ENCODE measurements around the gene JPH3.
A peak's percentile ranks its signal among the peaks of the same experiment; 100 is the strongest.
"Not testable (repeated sequence)": the region's sequence is repeated elsewhere in the genome, so short reads cannot be mapped to it uniquely, and the experiment has no call there.

JPH3 gene

DNA sequence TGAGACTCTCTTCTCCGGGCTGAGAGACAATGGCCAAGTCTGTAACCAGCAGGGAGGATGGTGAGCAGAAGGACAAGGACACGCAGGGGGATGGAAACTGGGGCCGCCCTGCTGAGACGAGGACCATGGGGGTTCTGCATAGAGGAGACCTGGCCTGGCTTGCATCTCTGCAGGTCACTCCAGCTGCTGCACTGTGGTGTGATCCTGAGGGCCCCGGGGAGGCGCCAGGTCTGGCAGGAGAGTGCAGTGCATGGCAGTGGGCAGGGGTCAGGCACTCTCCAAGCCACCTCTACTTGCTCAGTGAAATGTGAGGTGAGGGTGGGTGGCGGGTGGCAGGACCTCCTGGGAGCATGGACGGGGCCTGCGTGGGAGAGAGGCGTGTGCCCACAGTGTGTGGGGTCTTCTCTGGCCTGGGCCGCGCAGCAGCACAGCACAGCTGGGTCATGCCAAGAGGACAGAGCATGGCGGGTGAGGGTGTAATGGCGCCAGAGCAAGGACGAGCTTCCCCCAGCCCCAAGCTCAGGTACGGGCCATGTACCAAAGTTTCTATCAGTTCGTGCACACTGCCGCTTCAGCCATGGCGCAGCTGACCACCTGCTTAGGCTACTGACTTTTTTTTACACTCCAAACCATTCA is 120.4 kb downstream of the JPH3 start:
- DNase-seq = no peak

DNA sequence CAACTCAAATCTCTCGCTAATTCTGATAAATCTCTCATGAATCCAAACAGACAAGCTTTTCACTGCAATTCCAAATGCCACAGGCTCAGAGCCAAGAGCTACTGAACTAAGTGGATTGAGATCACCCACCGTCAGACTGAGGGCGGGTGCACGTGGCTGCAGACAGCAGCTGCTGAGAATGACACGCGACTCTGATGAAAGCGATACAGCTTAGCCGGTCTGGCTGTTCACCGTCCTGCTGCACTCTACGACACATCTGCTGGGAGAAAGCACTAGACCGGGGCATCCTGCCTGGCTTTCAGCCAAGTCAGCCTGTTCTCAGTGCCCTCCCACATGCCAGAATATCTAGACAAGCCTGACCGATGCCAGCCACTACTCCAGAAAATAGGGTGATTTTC is 120.9 kb downstream of the JPH3 start:
- DNase-seq = peak; percentile 96

DNA sequence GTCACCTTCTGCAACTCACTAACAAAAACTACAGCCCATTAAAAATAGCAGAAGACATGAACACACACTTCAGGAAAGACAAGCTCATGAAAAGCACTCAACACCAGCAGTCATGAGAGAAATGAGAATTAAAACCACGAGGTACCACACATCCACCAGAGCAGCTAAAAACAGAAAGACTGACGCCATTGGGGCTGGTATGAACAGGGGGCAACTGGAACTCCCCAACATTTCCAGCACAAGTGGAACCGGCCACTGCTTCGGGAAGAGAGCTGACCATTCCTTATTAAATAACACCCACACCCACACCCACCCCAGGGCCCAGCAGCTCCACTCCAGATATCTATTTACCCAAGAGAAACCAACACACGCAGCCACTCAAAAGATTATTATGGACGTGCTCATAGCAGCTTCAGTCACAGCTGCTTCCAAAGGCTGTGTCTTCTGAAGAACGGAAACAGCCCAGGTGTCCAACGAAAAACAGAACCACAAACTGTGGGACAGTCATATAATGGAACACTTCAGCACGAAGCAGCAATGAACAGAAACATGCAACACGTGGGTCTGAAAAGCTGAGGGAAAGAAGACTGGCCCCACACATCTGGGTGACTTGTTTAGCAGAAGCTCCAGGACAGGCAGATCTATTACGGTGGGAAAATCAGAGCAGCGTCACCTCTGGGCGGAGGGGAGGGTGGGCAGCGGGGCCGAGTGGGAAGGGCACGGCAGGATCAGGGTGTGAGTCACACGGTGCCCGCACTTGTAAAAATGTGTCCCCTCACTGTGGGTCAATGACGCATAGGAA is 122.4 kb downstream of the JPH3 start:
- DNase-seq = peak; percentile 77

DNA sequence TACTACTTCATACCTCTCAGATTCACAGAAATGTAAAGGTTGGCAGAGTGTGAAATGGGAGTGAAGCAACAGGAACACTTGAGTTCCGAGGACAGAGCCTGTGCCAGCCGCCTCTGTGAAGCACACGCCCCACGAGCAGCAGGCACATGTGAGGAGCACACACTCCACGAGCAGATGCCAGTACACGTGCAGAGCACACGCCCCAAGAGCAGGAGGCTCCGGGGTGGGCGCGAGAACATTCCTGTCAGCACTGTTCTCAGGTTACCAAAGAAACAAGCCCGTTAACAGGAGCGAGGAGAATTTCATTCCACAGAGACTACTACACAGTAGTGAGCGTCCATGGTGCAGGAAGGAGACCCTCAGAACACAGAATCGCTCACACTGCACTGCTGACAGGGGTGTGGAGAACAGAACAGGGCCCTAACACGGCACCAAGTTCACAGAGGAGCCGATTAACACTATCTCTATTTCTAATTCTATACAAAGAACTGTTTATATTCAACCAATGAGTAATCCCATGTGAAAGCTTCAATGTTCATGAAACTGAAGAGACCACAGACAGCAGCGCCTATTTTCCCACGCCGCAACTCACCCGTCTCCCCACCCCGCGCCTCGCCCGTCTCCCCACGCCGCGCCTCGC is 123.4 kb downstream of the JPH3 start:
- peak; percentile 49 for DNase-seq

DNA sequence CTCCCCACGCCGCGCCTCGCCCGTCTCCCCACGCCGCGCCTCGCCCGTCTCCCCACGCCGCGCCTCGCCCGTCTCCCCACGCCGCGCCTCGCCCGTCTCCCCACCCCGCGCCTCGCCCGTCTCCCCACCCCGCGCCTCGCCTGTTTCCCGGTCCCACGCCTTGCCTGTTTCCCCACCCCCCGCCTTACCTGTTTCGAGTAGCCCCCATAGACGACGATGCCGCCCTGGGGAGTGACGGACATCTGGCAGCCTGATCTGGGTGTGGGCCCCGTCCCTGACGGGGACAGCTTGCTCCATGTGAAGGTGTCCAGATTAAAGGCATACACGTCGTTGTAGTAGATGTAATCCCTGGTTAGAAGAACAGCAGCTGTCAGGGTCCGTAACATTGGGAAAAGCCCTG is 124.3 kb downstream of the JPH3 start:
- DNase-seq = not testable (repeated sequence)

DNA sequence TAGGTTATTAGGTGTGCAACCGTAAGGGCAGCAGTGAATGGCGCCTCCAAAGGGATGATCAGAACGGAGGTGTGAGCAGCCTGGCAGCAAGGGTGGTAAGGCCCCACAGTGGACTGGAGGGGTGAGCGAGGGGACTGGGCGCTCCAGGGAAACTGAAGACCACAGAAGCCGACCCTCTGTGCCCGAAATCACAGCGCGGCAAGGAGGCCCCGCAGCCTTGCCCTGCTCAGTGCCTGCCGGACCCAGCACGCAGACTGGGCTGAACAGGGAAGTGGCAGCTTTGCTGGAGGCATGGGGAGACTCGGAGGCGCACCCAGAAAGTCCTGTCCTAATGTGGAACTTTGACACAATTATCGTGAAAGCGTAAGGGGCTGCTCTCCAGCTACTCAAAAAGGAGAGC is 125.0 kb downstream of the JPH3 start:
- no peak for DNase-seq

DNA sequence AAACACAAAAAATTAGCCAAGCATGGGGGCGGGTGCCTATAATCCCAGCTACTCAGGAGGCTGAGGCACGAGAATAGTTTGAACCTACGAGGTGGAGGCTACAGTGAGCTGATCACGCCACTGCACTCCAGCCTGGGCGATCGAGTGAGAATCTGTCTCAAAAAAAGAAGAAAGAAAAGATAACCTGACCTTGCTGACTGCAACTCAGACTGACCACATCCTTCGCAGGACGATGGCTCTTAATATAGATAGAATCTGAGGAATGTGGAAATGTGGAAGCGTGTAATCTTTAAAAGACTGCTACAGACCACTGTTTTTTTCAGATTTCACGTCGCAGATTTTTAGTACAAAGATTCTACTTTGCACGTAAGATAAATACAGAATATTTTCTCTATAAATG is 125.7 kb downstream of the JPH3 start:
- no peak for DNase-seq

DNA sequence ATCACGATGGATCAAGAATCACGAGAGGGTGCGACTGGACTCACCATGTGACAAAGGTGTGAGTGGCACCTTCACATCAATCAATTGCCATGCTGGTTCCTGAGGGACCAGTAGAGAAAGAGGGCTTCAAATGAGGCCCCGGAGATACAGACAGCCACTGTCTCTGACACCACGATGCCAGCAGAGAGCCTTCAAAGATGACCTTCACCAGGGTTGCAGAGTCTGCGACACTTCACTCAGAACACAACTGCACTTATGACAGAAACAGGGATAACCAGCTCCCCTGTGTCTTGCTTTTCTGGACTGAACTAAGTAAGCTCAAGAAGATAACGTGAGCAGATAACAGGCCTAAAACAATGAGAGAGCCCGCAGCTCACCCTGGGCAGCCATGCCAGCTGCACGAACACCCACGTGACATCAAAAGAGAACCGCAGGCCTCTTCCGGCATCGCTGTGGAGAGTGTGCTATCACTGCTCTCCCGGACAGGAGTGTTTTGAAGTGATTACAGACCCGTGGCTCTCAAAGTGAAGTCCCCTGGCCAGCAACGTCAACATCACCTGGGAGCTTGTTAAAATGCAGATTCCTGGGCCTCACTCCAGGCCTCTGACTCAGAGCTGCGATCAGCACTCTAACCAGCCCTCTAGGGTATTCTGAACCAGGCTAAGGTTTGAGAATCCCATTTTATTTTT is 127.1 kb downstream of the JPH3 start:
- no peak for DNase-seq

DNA sequence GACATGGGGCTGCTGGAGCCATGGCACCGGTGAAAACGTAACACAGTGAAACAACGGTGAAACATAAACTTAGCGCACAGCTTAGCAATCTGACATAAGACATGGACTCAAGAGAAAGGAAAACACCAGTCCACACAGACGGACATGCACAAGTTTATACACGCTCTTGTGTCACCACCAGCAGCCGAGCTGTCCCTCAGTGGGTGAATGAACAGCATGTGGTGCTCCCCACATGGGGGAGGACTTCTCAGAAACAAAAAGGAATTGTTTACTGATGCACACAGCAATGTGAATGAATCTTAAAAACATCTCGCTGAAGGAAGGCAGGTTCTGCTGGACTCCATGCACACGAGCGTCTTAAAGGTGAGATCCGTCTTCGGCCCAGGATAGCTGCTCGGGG is 129.3 kb downstream of the JPH3 start:
- no peak for DNase-seq

DNA sequence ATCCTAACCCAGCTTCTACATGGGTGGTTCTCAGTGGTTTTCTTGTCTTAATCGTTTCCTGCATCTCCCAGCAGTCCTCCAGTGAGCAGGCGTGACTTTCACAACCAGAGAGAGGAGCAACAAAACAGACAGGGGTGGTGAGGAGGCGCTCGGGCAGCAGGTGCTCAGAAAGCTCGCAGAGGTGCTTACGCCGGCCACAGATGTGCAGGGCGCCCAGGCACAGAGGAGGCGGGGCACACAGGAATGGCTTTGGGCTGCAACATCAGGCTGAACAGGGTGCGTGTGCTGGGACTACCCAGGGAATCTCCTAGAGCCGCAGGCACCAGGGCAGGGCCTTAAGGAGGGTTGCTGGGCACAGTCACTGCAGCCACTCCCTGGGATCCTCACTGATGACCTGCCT is 130.9 kb downstream of the JPH3 start:
- DNase-seq = peak; percentile 87

DNA sequence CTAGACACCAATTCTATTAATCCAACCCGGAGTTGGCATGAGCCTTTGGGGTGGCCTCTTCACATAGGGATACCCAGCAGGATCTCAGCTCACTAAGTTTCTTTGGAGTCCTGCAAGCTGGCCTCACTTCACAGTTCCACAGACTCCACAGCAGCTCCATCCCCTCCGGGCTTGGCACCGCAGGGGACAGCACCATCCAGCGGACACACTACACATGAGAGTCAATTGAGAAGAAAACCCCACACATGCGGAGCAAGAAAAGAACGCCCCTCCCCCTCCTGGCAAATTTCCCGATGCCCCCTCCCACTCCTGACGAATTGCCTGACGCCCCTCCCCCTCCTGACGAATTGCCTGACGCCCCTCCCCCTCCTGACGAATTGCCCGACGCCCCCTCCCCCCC is 132.3 kb downstream of the JPH3 start:
- no peak for DNase-seq

DNA sequence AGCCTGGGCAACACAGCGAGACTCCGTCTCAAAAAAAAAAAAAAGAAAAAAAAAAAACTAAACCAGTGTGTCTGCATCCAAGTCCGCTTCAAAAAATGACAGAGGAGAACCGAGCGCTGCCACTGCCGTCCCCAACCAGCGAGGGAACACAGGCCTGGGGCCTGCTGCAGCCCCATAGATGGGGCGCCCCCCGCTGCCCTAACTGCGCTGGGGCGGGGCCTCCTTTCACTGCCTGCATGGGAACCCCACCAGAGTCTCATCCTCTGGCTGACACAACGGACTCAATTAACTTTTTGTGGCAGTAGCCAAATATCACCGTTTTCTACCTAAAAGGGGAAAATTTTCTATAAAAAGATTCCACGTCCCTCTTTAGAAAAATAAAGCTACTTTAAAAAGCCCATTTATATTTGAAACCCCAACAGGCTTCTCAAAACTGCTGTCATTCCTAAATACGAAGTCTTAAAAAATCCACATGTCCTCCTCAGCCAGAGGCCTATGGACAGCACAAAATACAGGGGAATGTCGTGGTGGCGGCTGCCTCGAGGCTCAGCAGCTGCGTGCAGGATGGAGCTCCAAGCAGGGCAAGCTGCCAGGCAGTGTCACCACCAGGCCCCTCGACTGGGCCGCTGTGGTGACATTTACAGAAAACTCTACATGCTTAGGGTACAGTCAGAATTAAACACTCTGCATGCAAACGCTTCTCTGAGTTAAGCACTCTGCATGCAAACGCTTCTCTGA is 133.1 kb downstream of the JPH3 start:
- no peak for DNase-seq

DNA sequence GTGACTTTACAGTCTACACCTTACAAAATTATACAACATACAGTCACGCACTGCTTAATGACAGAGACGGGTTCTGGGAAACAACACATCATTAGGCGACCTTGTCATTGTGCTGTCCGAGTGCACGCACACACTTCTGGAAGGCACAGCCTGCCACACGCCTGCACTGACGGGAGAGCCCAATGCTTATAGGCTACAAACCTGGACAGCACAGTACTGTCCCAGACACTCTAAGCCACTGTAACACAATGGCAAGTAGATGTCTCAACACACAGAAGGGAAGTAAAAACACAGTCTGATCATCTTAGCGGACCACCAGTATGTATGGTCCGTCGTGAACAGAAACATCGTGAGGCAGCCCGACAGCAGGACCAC is 133.7 kb downstream of the JPH3 start:
- DNase-seq = no peak

DNA sequence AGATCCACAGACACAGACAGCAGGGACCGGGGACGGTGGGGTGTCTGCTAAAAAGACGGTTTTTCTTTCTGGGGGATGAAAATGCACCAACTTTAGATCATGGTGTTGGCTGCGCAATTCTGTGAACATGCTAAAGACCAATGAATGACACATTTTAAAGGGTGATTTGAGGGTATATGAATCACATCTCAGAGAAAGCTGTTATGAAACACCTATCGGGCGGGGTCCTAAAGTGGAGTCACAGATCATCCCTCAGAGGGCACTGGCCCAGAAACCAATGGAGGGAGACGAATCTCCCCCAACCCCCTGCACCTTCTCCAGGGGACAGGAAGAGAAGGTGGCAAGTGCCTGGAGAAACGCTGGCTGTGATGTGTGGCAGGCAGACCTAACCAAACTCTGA is 137.5 kb downstream of the JPH3 start:
- DNase-seq = no peak

DNA sequence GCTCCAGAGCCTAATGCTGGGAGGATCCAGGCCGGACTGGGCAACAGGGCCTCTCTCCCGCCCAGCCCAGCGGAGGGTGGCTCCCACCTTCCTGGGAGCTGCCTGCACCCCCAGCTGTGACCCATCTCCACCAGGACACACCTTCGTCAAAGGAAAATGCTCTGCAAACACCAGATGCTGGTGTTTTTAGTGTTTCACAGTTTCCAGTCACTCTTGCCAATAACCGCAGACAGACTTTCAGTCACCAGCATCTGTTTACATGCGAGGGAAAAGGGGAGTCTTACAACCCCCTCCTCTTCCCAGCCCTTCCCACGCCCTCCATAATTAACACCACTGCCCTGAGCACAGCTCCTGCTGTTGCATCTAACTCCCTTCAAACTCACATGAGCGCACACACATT is 138.1 kb downstream of the JPH3 start:
- no peak for DNase-seq

DNA sequence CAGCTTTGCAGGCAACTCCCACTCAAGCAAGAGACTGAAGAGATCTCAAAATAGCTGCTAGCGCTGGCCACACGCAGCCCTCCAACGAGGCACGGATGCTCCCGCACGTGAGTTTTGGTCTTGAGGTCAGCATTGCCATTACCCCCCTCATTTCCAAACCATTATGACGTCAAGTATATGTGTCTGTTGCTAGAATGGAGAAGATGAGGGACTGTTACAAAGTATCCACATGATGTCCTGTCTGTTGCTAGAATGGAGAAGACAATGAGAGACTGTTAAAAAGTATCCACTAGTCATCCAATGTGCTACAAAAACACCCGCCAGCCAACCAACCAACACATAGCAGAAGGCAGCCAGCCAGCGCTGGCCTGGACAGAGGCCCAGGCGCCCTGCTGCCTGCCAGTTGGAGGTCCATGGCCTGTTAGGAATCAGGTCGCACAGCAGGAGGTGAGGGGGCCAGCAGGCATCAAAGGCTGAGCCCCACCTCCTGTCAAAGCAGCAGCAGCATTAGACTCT is 138.7 kb downstream of the JPH3 start:
- DNase-seq = no peak

DNA sequence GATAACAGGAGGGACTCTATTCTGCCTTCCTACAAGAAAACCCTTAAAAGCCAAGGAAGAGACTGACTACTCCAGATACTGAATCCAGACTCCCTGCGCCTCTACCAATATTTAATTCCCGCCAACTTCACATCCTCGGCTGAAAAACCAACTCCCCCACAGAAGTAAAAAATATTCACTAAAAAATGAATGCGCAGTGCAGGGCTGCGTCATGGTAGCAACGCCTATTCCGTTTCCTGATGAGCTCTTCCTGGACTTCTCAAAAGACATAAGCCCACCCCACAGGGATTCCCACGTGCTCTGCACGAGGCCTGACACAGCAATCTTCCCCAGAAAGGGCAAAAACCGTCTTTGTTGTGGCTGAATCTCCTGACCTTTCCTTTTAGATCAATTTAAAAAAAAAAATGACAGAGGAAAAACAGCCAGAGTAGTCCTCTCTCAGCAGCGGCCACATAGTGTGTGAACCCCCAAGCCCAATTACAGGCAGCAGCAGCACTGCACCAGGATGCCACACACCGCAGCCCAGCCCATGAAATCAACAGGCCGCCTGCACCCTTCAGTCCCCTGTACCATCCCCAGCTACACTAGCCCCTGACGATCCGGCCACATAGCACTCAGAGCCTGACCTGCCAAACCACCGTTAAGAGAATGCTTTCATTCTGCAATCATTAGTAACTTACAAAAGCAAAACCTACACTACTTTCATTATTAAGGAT is 139.6 kb downstream of the JPH3 start:
- DNase-seq = no peak

DNA sequence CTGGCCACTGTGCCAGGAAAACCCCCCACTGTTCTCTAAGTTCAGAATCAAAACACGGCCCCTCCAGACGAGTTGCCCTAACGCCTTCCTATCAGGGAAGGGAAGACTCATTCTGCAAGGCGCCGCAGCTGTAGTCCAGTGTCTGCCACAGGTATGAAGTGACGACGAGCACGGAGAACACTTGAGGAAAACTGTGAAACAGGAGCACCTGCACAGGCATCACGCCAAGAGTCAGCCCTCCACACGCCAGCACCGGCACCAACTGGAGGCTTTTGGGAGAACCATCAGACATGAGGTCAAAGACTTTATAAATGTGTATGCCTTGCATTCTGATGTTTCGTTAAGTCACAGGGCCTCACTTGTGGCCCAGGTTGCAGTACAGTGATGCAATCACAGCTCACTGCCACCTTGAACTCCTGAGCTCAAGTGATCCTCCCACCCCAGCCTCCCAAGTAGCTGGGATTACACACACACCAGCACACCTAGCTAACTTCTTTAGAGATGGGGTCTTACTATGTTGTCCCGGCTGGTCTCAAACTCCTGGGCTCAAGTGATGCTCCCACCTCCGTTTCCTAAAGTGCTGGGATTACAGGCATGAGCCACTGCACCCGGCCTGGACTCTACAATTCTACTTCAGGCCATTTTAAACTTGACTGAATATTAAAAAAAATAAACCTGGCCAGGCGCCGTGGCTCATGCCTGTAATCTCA is 140.6 kb downstream of the JPH3 start:
- no peak for DNase-seq

DNA sequence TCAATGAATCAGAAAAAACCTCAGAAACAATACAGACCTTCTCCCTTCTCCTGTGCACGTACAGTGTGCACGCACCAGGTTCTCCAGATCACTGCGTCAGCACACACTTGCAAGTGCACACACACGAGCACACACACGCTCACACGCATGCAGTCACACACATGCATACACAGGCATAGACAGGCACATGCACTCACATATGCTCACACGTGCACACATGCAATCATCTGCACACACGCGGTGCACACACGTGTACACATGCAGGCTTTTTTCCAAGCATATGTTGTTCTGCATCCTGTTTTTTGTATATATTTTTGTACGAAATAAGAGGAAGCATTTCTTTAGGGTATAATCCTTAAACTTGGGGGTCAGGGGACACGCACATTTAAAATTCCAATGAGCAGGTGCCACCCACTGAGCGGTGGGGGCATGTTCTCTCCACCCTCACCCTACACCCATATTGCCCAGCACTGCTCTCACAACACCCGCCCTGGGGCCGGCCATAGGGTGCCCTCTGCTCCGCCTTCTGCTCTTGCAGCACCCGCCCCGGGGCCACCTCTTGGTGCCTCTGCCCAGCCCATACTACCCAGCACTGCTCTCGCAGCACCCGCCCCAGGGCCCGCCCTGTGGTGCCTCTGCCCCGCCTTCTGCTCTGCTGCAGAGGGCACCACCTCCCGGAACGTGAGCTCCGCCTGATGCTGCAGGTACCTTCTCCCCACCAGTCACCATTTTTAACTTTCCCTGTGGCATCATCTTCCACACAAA is 142.6 kb downstream of the JPH3 start:
- DNase-seq = no peak

DNA sequence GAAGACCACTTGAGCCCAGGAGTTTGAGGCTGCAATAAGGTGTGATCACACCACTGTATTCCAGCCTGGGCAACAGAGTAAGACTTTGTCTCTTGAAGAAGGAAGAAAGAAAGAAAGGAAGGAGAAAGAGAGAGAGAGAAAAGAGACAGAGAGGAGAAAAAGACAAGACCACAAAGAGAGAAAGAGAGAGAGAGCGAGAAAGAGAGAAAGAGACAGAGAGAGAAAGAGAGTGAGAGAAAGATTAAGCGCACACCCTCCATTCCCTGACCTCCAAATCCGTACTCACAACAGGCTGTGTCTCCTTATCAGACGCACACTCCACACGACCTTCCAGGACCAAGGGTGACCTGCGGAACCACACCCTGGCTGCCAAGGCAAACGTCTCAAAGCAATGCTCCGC is 143.9 kb downstream of the JPH3 start:
- no peak for DNase-seq

All from DMS153 (cell line).